K562 (cell line): ENCODE results near the gene UBR3. TPM values are rescaled to one million over a fixed set of nuclear protein-coding genes. Genes with fewer than 3 reads are reported as not detected.

Experiments used
- ARID1B ChIP-seq: fragments of 450-650 bp; IDR thresholded peaks from 2 replicates; pipeline ENCODE4 v1.6.1; 2016; ENCODE audit warnings: antibody characterized with exemption, mild to moderate bottlenecking, inconsistent platforms
- ATF1 ChIP-seq, 2 experiments: fragments of 450-650 bp in 1 of 2; IDR thresholded peaks; 2 replicates each; pipeline ENCODE4 v1.6.1; 2016; ENCODE audit warnings: missing compliant biosample characterization in 1 of 2, missing genetic modification characterization in 1 of 2
- CGGBP1 ChIP-seq: fragments of 250-450 bp; sonication (Bioruptor Pico); IDR thresholded peaks from 2 replicates; pipeline ENCODE4 v1.9.0; 2021; ENCODE audit warnings: mild to moderate bottlenecking
- COPS2 ChIP-seq: fragments of 450-650 bp; conservative IDR thresholded peaks from 2 replicates; pipeline ENCODE4 v1.6.1; 2016; ENCODE audit warnings: mild to moderate bottlenecking, moderate library complexity
- CREBBP ChIP-seq: IDR thresholded peaks from one replicate; pipeline ENCODE4 v1.6.1; 2012; ENCODE audit warnings: low read depth, mild to moderate bottlenecking, control low read depth, inconsistent platforms, low read length
- EGR1 ChIP-seq: fragments of 450-650 bp; conservative IDR thresholded peaks from 2 replicates; pipeline ENCODE4 v1.6.1; 2017; ENCODE audit warnings: mild to moderate bottlenecking
- EHMT2 ChIP-seq: fragments of 450-650 bp; IDR thresholded peaks from 2 replicates; pipeline ENCODE4 v1.6.1; 2018; ENCODE audit warnings: antibody characterized with exemption
- ELF1 ChIP-seq: fragments of 200-800 bp; sonication (Bioruptor generic); IDR thresholded peaks from 2 replicates; pipeline ENCODE4 v1.6.1; 2016; ENCODE audit warnings: missing genetic modification characterization, missing compliant biosample characterization
- HCFC1 ChIP-seq: IDR thresholded peaks from 2 replicates; pipeline ENCODE4 v1.6.1; 2012; ENCODE audit warnings: low read depth, low read length, improper control_type of control experiment
- MXI1 ChIP-seq: IDR thresholded peaks from 2 replicates; pipeline ENCODE4 v1.6.1; 2011; ENCODE audit warnings: low read depth, mild to moderate bottlenecking, improper control_type of control experiment, low read length
- NFRKB ChIP-seq: fragments of 450-650 bp; IDR thresholded peaks from 2 replicates; pipeline ENCODE4 v1.6.1; 2016; ENCODE audit warnings: low read depth
- PCBP2 ChIP-seq: fragments of 200-400 bp; formaldehyde crosslinking; IDR thresholded peaks from 2 replicates; pipeline ENCODE4 v1.6.1; 2018; ENCODE audit warnings: low read length, low read depth, mild to moderate bottlenecking, moderate library complexity; ENCODE audit not compliant: poor library complexity, severe bottlenecking
- RBM14 ChIP-seq: fragments of 200-400 bp; formaldehyde crosslinking; IDR thresholded peaks from 2 replicates; pipeline ENCODE4 v1.6.1; 2018; ENCODE audit warnings: low read depth, mild to moderate bottlenecking, low read length, moderate library complexity, borderline replicate concordance; ENCODE audit not compliant: insufficient read depth
- TBL1XR1 ChIP-seq, 2 experiments: IDR thresholded peaks; 2 replicates each; pipeline ENCODE4 v1.6.1; 2012; ENCODE audit warnings: improper control_type of control experiment in 2 of 2, low read length in 2 of 2, mild to moderate bottlenecking in 1 of 2
- USF1 ChIP-seq: sonication (generic); formaldehyde crosslinking; IDR thresholded peaks from 2 replicates; pipeline ENCODE4 v1.9.0; 2022; ENCODE audit warnings: mild to moderate bottlenecking, missing genetic modification reagents
- ZKSCAN8 ChIP-seq: fragments of 200-800 bp; sonication (Bioruptor generic); IDR thresholded peaks from 2 replicates; pipeline ENCODE4 v1.6.1; 2016; ENCODE audit warnings: missing genetic modification characterization, missing compliant biosample characterization
- polyA plus RNA-seq, 8 experiments: library from polyadenylated mRNA; depleted of rRNA in 4 of 8; stranded (reverse) in 5 of 8; unstranded in 3 of 8; fragments of >200 nt; fragmentation: Nextera tagmentation in 2 of 8; fragmentation: Illumina TruSeq in 1 of 8; extraction: Ambion mirVana in 2 of 8; extraction: Trizol in 1 of 8; gene quantifications; 2 replicates each; pipeline versions ENCODE4 v1.2.1 to v1.2.3, GENCODE V29; 2011 to 2014; ENCODE audit warnings: inconsistent platforms in 1 of 8, missing spikeins in 1 of 8
- total RNA-seq, 7 experiments: library from RNA; depleted of rRNA in 6 of 7; stranded (reverse); fragments of >200 nt in 6 of 7; fragmentation: Illumina TruSeq in 2 of 7; extraction: Trizol in 2 of 7; gene quantifications; 2 replicates each; pipeline versions ENCODE4 v1.2.1 to v1.2.3, GENCODE V29; 2011 to 2021; ENCODE audit warnings: low replicate concordance in 1 of 7
- TF ChIP-seq, protein P1 (sequence below), 3 experiments: fragments of 200-800 bp in 1 of 3; sonication (Bioruptor generic) in 1 of 3; sonication (generic) in 1 of 3; formaldehyde crosslinking in 1 of 3; IDR thresholded peaks; 2 replicates each; pipeline versions ENCODE4 v1.6.1 to v1.8.0; 2016 to 2022; ENCODE audit warnings: mild to moderate bottlenecking in 2 of 3, missing compliant biosample characterization in 2 of 3, missing genetic modification characterization in 2 of 3, missing genetic modification reagents in 1 of 3
- TF ChIP-seq, protein P2 (sequence below): fragments of 250-450 bp; sonication (Bioruptor Pico); IDR thresholded peaks from 2 replicates; pipeline ENCODE4 v1.4.0; 2020; ENCODE audit warnings: mild to moderate bottlenecking, moderate library complexity, borderline replicate concordance
- TF ChIP-seq, protein P3 (sequence below): fragments of 250-450 bp; sonication (Bioruptor Pico); IDR thresholded peaks from 2 replicates; pipeline ENCODE4 v1.5.0; 2020; ENCODE audit warnings: mild to moderate bottlenecking, borderline replicate concordance

The UBR3 gene
- total and polyA plus RNA-seq, 9 of the 15 experiments (the other 6 are each of a cell fraction or from before 2014, with no cell fraction given) = 14.4 to 63.5 (median 40.4) TPM

- no peak for TF ChIP-seq CGGBP1
- no peak for TF ChIP-seq MXI1
- TF ChIP-seq COPS2 = no peak
- TF ChIP-seq, protein P1, sequence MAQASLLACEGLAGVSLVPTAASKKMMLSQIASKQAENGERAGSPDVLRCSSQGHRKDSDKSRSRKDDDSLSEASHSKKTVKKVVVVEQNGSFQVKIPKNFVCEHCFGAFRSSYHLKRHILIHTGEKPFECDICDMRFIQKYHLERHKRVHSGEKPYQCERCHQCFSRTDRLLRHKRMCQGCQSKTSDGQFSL (CRISPR knock-in tag; IDR thresholded peaks at IDR 0.05) = no peak
- TF ChIP-seq, protein P1 (tag; IDR thresholded peaks at IDR 0.05) = no peak
- TF ChIP-seq NFRKB = no peak; the same call in 1 of the 2 replicates
- TF ChIP-seq TBL1XR1 (IDR thresholded peaks at IDR 0.05; ENCODE audit: low read length in 2 of 2) = no peak
- no peak for TF ChIP-seq EGR1
- no peak for TF ChIP-seq ZKSCAN8 (CRISPR knock-in tag)
- TF ChIP-seq HCFC1 = no peak
- no peak for TF ChIP-seq ELF1
- no peak for TF ChIP-seq RBM14
- TF ChIP-seq, protein P2, sequence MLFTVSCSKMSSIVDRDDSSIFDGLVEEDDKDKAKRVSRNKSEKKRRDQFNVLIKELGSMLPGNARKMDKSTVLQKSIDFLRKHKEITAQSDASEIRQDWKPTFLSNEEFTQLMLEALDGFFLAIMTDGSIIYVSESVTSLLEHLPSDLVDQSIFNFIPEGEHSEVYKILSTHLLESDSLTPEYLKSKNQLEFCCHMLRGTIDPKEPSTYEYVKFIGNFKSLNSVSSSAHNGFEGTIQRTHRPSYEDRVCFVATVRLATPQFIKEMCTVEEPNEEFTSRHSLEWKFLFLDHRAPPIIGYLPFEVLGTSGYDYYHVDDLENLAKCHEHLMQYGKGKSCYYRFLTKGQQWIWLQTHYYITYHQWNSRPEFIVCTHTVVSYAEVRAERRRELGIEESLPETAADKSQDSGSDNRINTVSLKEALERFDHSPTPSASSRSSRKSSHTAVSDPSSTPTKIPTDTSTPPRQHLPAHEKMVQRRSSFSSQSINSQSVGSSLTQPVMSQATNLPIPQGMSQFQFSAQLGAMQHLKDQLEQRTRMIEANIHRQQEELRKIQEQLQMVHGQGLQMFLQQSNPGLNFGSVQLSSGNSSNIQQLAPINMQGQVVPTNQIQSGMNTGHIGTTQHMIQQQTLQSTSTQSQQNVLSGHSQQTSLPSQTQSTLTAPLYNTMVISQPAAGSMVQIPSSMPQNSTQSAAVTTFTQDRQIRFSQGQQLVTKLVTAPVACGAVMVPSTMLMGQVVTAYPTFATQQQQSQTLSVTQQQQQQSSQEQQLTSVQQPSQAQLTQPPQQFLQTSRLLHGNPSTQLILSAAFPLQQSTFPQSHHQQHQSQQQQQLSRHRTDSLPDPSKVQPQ = no peak
- TF ChIP-seq, protein P3, sequence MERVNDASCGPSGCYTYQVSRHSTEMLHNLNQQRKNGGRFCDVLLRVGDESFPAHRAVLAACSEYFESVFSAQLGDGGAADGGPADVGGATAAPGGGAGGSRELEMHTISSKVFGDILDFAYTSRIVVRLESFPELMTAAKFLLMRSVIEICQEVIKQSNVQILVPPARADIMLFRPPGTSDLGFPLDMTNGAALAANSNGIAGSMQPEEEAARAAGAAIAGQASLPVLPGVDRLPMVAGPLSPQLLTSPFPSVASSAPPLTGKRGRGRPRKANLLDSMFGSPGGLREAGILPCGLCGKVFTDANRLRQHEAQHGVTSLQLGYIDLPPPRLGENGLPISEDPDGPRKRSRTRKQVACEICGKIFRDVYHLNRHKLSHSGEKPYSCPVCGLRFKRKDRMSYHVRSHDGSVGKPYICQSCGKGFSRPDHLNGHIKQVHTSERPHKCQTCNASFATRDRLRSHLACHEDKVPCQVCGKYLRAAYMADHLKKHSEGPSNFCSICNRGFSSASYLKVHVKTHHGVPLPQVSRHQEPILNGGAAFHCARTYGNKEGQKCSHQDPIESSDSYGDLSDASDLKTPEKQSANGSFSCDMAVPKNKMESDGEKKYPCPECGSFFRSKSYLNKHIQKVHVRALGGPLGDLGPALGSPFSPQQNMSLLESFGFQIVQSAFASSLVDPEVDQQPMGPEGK (CRISPR knock-in tag) = no peak
- peak; percentile 83 for TF ChIP-seq EHMT2
- TF ChIP-seq ATF1 (CRISPR knock-in tag; IDR thresholded peaks at IDR 0.05) = no peak
- peak; percentile 50 for TF ChIP-seq ATF1 (tag; IDR thresholded peaks at IDR 0.05)
- no peak for TF ChIP-seq USF1 (CRISPR knock-in tag)
- TF ChIP-seq ARID1B = peak; percentile 77
- TF ChIP-seq CREBBP = no peak
- no peak for TF ChIP-seq PCBP2
Measured at GRCh38 chr2:170084820-170085491, 257.7 kb downstream of the UBR3 start (continued).
